Neuronal stem cell (in vitro differentiated cells): Measurements from ENCODE around the gene ERC2.
A peak's percentile ranks its signal among the peaks of the same experiment; 100 is the strongest.

Source experiments
- DNase-seq: peaks from one replicate; pipeline ENCODE4 v3.0.0-alpha.2; 2013; ENCODE audit warnings: low spot score
- H2AFZ ChIP-seq: one replicate; pipeline ENCODE4 v1.6.1; 2013; ENCODE audit warnings: mild to moderate bottlenecking, low read length, inconsistent platforms
- H2AK5ac ChIP-seq: 2 replicates; pipeline ENCODE4 v1.6.1; 2013; ENCODE audit warnings: low read depth, mild to moderate bottlenecking, inconsistent platforms, low read length, moderate library complexity, mixed read lengths
- H2BK120ac ChIP-seq: 2 replicates; pipeline ENCODE4 v1.6.1; 2013; ENCODE audit warnings: low read depth, mild to moderate bottlenecking, inconsistent platforms, low read length, moderate library complexity, mixed read lengths
- H2BK12ac ChIP-seq: one replicate; pipeline ENCODE4 v1.6.1; 2013; ENCODE audit warnings: low read length, inconsistent platforms
- H2BK15ac ChIP-seq: 2 replicates; pipeline ENCODE4 v1.6.1; 2013; ENCODE audit warnings: mild to moderate bottlenecking, low read length, inconsistent platforms, mixed read lengths
- H2BK5ac ChIP-seq: one replicate; pipeline ENCODE4 v1.6.1; 2013; ENCODE audit warnings: inconsistent platforms, mild to moderate bottlenecking, low read length, moderate library complexity
- H3K14ac ChIP-seq: one replicate; pipeline ENCODE4 v1.6.1; 2013; ENCODE audit warnings: low read length, inconsistent platforms
- H3K18ac ChIP-seq: 2 replicates; pipeline ENCODE4 v1.6.1; 2013; ENCODE audit warnings: low read length, inconsistent platforms
- H3K23ac ChIP-seq: 2 replicates; pipeline ENCODE4 v1.6.1; 2013; ENCODE audit warnings: low read depth, mild to moderate bottlenecking, mixed read lengths, low read length, inconsistent platforms; ENCODE audit not compliant: poor library complexity
- H3K27ac ChIP-seq: replicated peaks from 3 replicates; pipeline ENCODE4 v1.5.1; 2013; ENCODE audit warnings: low read length, inconsistent platforms
- H3K27me3 ChIP-seq, 3 experiments: 2 replicates each; pipeline ENCODE4 v1.6.1; 2013; ENCODE audit warnings: low read length in 3 of 3, mild to moderate bottlenecking in 2 of 3, inconsistent platforms in 1 of 3, low read depth in 1 of 3, mixed read lengths in 1 of 3, moderate library complexity in 1 of 3; ENCODE audit not compliant: control insufficient read depth in 3 of 3, insufficient read depth in 3 of 3
- H3K36me3 ChIP-seq, 2 donors: replicated peaks in 1 of 2; 2 replicates each; pipeline ENCODE4 v1.6.1; 2013; ENCODE audit warnings: low read length in 2 of 2; ENCODE audit not compliant: control insufficient read depth in 2 of 2, insufficient read depth in 2 of 2
- H3K4ac ChIP-seq: 2 replicates; pipeline ENCODE4 v1.6.1; 2013; ENCODE audit warnings: inconsistent platforms, mild to moderate bottlenecking, low read length, moderate library complexity
- H3K4me1 ChIP-seq, 2 donors: 1 replicate in 1 of 2; 2 replicates in 1 of 2; pipeline ENCODE4 v1.6.1; 2013; ENCODE audit warnings: low read length in 2 of 2, low read depth in 1 of 2; ENCODE audit not compliant: control insufficient read depth in 2 of 2, insufficient read depth in 1 of 2
- H3K4me2 ChIP-seq: one replicate; pipeline ENCODE4 v1.6.1; 2013; ENCODE audit warnings: mild to moderate bottlenecking, low read length, inconsistent platforms; ENCODE audit not compliant: insufficient read depth, poor library complexity, severe bottlenecking
- H3K4me3 ChIP-seq, 2 donors: 2 replicates each; pipeline ENCODE4 v1.5.1; 2013; ENCODE audit warnings: low read length in 2 of 2, mild to moderate bottlenecking in 2 of 2, inconsistent platforms in 1 of 2, moderate library complexity in 1 of 2
- H3K79me1 ChIP-seq: one replicate; pipeline ENCODE4 v1.6.1; 2013; ENCODE audit warnings: low read depth, mild to moderate bottlenecking, inconsistent platforms, low read length, moderate library complexity
- H3K9ac ChIP-seq: one replicate; pipeline ENCODE4 v1.6.1; 2013; ENCODE audit warnings: mild to moderate bottlenecking, low read depth, low read length, inconsistent platforms; ENCODE audit not compliant: poor library complexity
- H3K9me3 ChIP-seq, 2 donors: replicated peaks in 1 of 2; 2 replicates each; pipeline versions ENCODE3 to v1.6.1; 2013; ENCODE audit warnings: low read length in 2 of 2, mild to moderate bottlenecking in 2 of 2, inconsistent platforms in 1 of 2, low read depth in 1 of 2, mixed read lengths in 1 of 2, moderate library complexity in 1 of 2; ENCODE audit not compliant: control insufficient read depth in 2 of 2, insufficient read depth in 1 of 2
- H4K8ac ChIP-seq: one replicate; pipeline ENCODE4 v1.6.1; 2013; ENCODE audit warnings: low read depth, mild to moderate bottlenecking, inconsistent platforms, low read length, moderate library complexity
- H4K91ac ChIP-seq: one replicate; pipeline ENCODE4 v1.6.1; 2013; ENCODE audit warnings: low read length, low read depth, mild to moderate bottlenecking, inconsistent platforms; ENCODE audit not compliant: poor library complexity
- WGBS, 2 donors: extraction: QIAGEN DNeasy Blood & Tissue Kit; methylation state at CpG; one replicate each; pipeline ENCODE4 v1.1.7; 2013; ENCODE audit warnings: missing lambda C conversion rate in 2 of 2, mixed read lengths in 1 of 2; ENCODE audit not compliant: insufficient read length in 2 of 2, insufficient replicate concordance in 1 of 2; ENCODE audit errors: extremely low coverage in 2 of 2; 5-methylcytosine and 5-hydroxymethylcytosine counted together

ERC2 gene

GRCh38 chr3:55899887-55900286 is 568.4 kb downstream of the ERC2 start:
- H2BK12ac ChIP-seq, result no peak overlapping the region
- no peaks in the 10 kb centered on the region for H3K79me1 ChIP-seq
- peaks cover 7 to 9% of the 10 kb centered on the region in 2 donors for H3K4me1 ChIP-seq
- WGBS, 2 donors, result no CpG with 5 or more reads among the region's 3 CpGs
- no peak overlapping the region for H3K4me3 ChIP-seq
- H3K23ac ChIP-seq, result no peak overlapping the region
- no peak overlapping the region for H2BK15ac ChIP-seq
- no peak overlapping the region for H3K9ac ChIP-seq
- no peak overlapping the region for H3K14ac ChIP-seq
- no peak overlapping the region for H2BK120ac ChIP-seq
- H3K27ac ChIP-seq, result no peak overlapping the region
- no peak for DNase-seq
- H3K18ac ChIP-seq, result no peak overlapping the region
- H3K9me3 ChIP-seq, result peaks cover 0 to 2% of the 10 kb centered on the region in 2 donors
- no peak overlapping the region for H3K4me2 ChIP-seq
- peaks cover 0 to 2% (median 0%) of the 10 kb centered on the region in 3 experiments for H3K27me3 ChIP-seq
- no peak overlapping the region for H3K4ac ChIP-seq
- no peak overlapping the region for H2BK5ac ChIP-seq
- H4K8ac ChIP-seq, result no peak overlapping the region
- H4K91ac ChIP-seq, result no peak overlapping the region
- no peaks in the 10 kb centered on the region for H3K36me3 ChIP-seq
- no peak overlapping the region for H2AK5ac ChIP-seq
- no peak overlapping the region for H2AFZ ChIP-seq

DNA sequence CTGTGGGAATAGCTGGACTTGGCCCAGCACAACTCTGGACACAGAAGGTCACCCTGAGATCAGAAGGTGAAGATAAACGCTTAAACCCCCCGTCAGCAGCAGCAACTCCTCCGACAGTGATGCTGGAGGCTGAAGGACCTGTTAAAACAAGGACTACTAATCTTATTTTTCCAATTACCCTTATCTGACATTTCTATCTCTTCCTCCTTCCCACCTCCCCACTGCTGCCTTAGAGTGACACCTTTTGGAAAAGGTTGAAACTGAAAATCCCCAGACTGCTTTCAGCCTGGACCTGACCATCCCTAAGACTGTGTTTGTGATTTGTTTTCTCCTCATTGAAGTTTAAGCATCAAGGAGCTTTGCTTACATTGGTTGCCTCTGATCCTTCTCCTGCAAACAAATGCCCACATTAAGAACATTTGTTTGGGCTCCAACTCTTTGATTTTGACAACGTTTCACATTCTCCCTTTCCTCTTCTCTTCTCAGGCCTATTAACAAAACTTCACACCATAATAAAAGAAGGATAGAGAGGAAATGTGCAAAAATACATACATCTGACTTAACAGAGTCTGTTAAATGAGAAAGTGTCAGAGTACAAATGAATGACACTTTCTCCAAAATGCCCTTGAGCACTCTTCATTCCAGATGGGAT is 570.6 kb downstream of the ERC2 start:
- no peak overlapping the region for H3K27ac ChIP-seq
- H3K18ac ChIP-seq, result no peak overlapping the region
- no peak overlapping the region for H3K4me3 ChIP-seq
- peaks cover 7 to 9% of the 10 kb centered on the region in 2 donors for H3K4me1 ChIP-seq
- H4K8ac ChIP-seq, result no peak overlapping the region
- no peak overlapping the region for H2BK15ac ChIP-seq
- no peak overlapping the region for H3K23ac ChIP-seq
- H2BK5ac ChIP-seq, result no peak overlapping the region
- peak; percentile 30 for DNase-seq
- no peak overlapping the region for H3K4ac ChIP-seq
- no peak overlapping the region for H2AK5ac ChIP-seq
- WGBS, 2 donors, result no CpG with 5 or more reads among the region's 4 CpGs
- no peak overlapping the region for H3K14ac ChIP-seq
- no peak overlapping the region for H4K91ac ChIP-seq
- H2BK120ac ChIP-seq, result no peak overlapping the region
- peaks cover 0 to 2% (median 0%) of the 10 kb centered on the region in 3 experiments for H3K27me3 ChIP-seq
- H3K79me1 ChIP-seq, result no peaks in the 10 kb centered on the region
- H2BK12ac ChIP-seq, result no peak overlapping the region
- H3K4me2 ChIP-seq, result no peak overlapping the region
- H3K9ac ChIP-seq, result no peak overlapping the region
- H3K36me3 ChIP-seq, result no peaks in the 10 kb centered on the region
- peaks cover 0 to 2% of the 10 kb centered on the region in 2 donors for H3K9me3 ChIP-seq
- no peak overlapping the region for H2AFZ ChIP-seq

DNA sequence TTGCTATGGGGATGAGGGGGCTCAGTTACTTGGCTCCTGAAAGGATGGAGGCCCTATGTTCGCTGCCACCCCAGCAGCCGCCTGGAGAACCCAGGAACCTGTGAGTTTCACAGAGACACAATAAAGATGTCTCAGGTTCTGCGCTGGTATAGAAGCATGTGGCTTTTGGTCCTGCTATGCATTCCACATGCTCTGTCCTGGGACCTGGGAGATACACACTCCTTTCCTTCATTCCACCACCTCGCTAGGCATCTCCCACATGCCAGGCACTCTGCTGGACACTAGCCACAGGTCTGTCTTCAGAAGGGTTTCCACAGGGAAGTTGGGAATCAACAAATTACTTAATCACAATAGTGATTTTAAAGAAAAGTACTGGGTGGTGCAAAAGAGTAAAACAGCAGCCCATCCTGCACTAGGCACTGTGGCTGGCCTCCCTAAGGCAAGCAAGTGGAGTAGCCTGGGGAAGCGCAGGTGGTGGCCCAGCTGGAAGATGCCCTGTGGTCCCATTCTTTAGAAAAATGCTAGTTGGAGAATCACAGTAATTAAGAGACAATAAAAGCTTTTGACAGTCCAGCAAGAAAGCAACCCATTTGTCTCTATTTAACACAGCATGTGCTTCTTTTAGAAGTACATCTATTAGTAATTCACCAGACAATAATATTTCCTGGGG is 572.2 kb downstream of the ERC2 start:
- Histone ChIP-seq H3K23ac (no peak overlapping the region), H3K4me2 (no peak overlapping the region), H3K4ac (no peak overlapping the region), H4K91ac (no peak overlapping the region), H3K4me3 (no peak overlapping the region), H3K9ac (no peak overlapping the region), H3K36me3 (no peaks in the 10 kb centered on the region), H3K79me1 (no peaks in the 10 kb centered on the region), H3K27ac (no peak overlapping the region), H2AK5ac (peak overlapping the region; percentile 43), H2BK5ac (no peak overlapping the region), H3K9me3 (peaks cover 0 to 2% of the 10 kb centered on the region in 2 donors), H2BK15ac (no peak overlapping the region), H2BK12ac (no peak overlapping the region), H2BK120ac (no peak overlapping the region), H4K8ac (no peak overlapping the region), H2AFZ (no peak overlapping the region), H3K4me1 (peaks cover 3 to 9% of the 10 kb centered on the region in 2 donors), H3K14ac (no peak overlapping the region), H3K27me3 (peaks cover 0 to 2% (median 0%) of the 10 kb centered on the region in 3 experiments), H3K18ac (peak overlapping the region; percentile 74)
- DNase-seq, result no peak
- no CpG with 5 or more reads among the region's 5 CpGs for WGBS, 2 donors

GRCh38 chr3:55894605-55895004 is 573.7 kb downstream of the ERC2 start:
- no peak overlapping the region for H2BK15ac ChIP-seq
- H3K27me3 ChIP-seq, result peaks cover 0 to 2% (median 0%) of the 10 kb centered on the region in 3 experiments
- H3K9ac ChIP-seq, result no peak overlapping the region
- H3K14ac ChIP-seq, result no peak overlapping the region
- no peaks in the 10 kb centered on the region for H3K79me1 ChIP-seq
- H3K9me3 ChIP-seq, result peaks cover 0 to 2% of the 10 kb centered on the region in 2 donors
- H2BK120ac ChIP-seq, result no peak overlapping the region
- H3K4ac ChIP-seq, result no peak overlapping the region
- no peak overlapping the region for H2AK5ac ChIP-seq
- H3K4me2 ChIP-seq, result no peak overlapping the region
- no peak overlapping the region for H4K91ac ChIP-seq
- no peak overlapping the region for H4K8ac ChIP-seq
- H3K4me1 ChIP-seq, result peaks cover 3 to 9% of the 10 kb centered on the region in 2 donors
- H3K4me3 ChIP-seq, result no peak overlapping the region
- H2BK5ac ChIP-seq, result no peak overlapping the region
- no peak overlapping the region for H2BK12ac ChIP-seq
- H3K36me3 ChIP-seq, result no peaks in the 10 kb centered on the region
- no peak overlapping the region for H3K27ac ChIP-seq
- WGBS, 2 donors, result no CpG with 5 or more reads among the region's 2 CpGs
- H3K18ac ChIP-seq, result no peak overlapping the region
- DNase-seq, result no peak
- H2AFZ ChIP-seq, result no peak overlapping the region
- no peak overlapping the region for H3K23ac ChIP-seq
